Upper lobe of left lung (tissue), 4 donors: ENCODE measurements around the gene MXD3.

Experiments used
- CTCF ChIP-seq, 6 experiments: fragments of 450-650 bp in 4 of 6; fragments of 200-600 bp in 2 of 6; sonication (generic) in 2 of 6; IDR thresholded peaks; one replicate each; pipeline ENCODE4 v1.5.1; 2016 to 2019; ENCODE audit warnings: antibody characterized with exemption in 6 of 6
- POLR2A ChIP-seq, 4 donors: fragments of 450-650 bp; IDR thresholded peaks; one replicate each; pipeline ENCODE4 v1.5.1; 2016 to 2017; ENCODE audit warnings: antibody characterized with exemption in 4 of 4, mild to moderate bottlenecking in 2 of 4

- TF ChIP-seq CTCF (IDR thresholded peaks at IDR 0.05) = no peak
- TF ChIP-seq POLR2A (IDR thresholded peaks at IDR 0.05) = no peak
Measured at GRCh38 chr5:177314376-177315342, 3.0 kb upstream of the MXD3 start.
